ENCODE results near the gene LMOD3.

The LMOD3 gene

DNA sequence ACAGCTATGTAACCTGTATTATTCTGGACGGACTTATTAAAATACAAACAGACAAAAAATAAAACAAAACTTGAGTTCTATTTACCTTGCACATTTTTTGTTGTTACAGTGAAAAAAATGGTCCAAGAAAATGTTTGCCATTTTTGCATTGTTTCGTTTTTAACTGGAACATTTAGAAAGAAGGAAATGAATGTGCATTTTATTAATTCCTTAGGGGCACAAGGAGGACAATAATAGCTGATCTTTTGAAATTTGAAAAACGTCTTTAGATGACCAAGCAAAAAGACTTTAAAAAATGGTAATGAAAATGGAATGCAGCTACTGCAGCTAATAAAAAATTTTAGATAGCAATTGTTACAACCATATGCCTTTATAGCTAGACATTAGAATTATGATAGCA, 17.1 kb downstream of the LMOD3 start:
- H3K27ac ChIP-seq = peak overlapping the region; percentile 84
- TF ChIP-seq, protein P1, sequence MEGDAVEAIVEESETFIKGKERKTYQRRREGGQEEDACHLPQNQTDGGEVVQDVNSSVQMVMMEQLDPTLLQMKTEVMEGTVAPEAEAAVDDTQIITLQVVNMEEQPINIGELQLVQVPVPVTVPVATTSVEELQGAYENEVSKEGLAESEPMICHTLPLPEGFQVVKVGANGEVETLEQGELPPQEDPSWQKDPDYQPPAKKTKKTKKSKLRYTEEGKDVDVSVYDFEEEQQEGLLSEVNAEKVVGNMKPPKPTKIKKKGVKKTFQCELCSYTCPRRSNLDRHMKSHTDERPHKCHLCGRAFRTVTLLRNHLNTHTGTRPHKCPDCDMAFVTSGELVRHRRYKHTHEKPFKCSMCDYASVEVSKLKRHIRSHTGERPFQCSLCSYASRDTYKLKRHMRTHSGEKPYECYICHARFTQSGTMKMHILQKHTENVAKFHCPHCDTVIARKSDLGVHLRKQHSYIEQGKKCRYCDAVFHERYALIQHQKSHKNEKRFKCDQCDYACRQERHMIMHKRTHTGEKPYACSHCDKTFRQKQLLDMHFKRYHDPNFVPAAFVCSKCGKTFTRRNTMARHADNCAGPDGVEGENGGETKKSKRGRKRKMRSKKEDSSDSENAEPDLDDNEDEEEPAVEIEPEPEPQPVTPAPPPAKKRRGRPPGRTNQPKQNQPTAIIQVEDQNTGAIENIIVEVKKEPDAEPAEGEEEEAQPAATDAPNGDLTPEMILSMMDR (conservative IDR thresholded peaks at IDR 0.05) = no peak

DNA sequence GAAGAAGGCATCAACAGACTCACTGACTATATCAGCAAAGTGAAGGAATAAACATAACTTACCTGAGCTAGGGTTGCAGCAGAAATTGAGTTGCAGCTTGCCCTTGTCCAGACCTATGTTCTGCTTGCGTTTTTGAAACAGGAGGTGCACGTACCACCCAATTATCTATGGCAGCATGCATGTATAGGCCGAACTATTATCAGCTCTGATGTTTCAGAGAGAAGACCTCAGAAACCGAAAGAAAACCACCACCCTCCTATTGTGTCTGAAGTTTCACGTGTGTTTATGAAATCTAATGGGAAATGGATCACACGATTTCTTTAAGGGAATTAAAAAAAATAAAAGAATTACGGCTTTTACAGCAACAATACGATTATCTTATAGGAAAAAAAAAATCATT, 17.8 kb downstream of the LMOD3 start:
- H3K27ac ChIP-seq = peak overlapping the region; percentile 84
- TF ChIP-seq, protein P1 (conservative IDR thresholded peaks at IDR 0.05) = no peak

DNA sequence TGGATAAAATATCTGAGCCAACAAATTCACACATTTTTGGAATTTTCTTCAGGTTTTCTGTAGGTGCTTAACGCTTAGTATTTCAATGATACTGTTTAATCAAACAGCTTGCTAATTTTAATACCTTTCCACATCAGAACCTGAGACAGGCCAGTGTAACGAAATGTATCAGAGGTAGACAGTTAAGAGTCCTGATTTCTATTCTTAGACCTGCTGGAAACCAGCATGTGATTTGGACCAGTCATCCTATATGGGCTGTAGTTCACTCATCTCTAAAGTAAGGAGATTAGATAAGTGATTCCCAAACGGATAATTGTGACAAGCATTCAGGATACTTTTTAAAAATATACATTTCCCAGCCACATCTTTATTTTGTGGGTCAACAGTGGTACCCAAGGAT, 19.3 kb downstream of the LMOD3 start:
- TF ChIP-seq, protein P1 (conservative IDR thresholded peaks at IDR 0.05) = no peak
- H3K27ac ChIP-seq = peak overlapping the region; percentile 84; the same call in 1 of the 2 replicates

DNA sequence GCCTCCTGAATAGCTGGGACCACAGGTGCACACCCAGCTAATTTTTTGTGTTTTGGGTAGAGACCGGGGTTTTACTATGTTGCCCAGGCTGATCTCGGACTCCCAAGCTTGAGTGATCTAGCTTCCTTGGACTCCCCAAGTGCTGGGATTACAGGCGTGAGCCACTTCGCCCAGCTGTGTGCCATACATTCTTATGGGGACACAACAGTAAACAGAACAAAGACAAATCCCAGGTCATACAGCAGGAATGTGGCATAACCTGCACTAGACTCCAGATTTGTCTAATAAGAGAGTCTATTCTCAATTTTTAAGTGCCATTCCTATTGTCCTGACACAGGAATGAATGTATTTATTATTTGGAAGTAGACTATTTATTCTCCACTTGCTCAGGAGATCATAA, 20.0 kb downstream of the LMOD3 start:
- no peak overlapping the region for H3K27ac ChIP-seq
- TF ChIP-seq, protein P1 (conservative IDR thresholded peaks at IDR 0.05) = no peak

DNA sequence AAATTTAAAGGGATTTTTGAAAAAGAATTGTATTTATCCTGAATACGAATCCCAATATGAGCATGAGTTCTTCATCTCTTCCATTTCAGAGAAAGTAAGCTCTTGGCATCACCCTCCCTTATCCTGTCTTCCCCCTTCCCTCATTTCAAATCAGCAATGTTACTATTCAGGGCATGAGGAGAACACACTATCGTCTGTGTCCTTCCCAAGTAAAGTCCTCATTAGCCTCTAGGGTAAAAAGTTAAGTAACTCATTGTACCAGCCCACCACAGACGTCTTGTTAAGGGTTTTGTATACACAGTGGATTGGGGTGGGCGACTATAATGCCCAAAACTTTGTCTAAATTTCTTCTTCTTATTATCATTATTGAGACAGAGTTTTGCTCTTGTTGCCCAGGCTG, 22.8 kb downstream of the LMOD3 start:
- TF ChIP-seq, protein P1 (conservative IDR thresholded peaks at IDR 0.05) = no peak
- H3K27ac ChIP-seq = no peak overlapping the region

DNA sequence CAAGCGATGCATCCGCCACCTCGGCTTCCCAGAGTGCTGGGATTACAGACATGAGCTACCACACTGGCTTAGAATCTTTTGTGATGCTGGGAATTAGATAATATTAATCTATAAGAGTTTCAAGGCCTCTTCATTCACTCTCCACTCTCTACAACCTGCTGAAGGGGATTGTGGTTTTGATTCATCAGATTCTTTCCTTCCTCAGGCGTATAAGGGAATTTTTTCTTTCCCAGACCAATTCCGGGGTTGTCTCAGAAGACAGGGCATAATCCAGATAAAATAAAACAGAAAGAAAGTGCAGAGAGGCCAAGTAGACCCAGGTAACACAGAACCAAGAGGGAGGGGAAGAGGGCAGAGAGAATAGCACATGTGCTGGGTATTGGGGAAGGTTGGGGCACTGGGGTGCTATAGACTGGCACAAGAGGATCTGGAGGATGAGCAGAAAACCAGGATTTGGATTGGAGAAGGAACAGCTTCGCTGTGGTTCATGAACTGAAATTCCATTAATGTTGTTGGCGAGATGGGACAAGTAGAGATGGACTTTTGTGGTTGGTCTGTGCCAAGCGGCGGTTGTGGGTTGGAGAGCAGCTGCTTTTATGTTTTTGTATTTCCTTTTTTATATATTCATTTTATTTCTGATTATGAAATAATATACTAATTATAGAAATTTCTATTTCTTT, 24.8 kb downstream of the LMOD3 start:
- H3K27ac ChIP-seq = no peak overlapping the region
- TF ChIP-seq, protein P1 (conservative IDR thresholded peaks at IDR 0.05) = no peak

DNA sequence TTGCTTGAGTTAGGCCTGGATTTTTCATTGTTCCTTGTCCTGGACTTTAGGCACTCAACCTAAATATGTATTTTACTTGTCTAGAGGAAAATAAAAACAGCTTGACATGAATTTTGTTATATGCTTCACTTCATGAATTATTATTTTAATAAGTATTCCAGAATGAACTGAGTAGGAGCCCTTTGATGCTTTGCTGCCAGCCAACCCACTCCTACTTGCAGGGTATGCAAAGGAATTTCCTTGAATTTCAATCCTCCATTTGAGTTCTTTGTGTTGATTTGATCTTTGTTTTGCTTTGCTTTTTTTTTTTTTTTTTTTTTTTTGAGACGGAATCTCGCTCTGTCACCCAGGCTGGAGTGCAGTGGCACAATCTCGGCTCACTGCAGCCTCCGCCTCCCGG, 26.1 kb downstream of the LMOD3 start:
- H3K27ac ChIP-seq = no peak overlapping the region
- TF ChIP-seq, protein P1 (conservative IDR thresholded peaks at IDR 0.05) = no peak

Measured in VCaP (cell line).